DMS153 (cell line): Measurements from ENCODE around the gene ANXA6.
"Not testable (repeated sequence)": the region's sequence is repeated elsewhere in the genome, so short reads cannot be mapped to it uniquely, and the experiment has no call there.

Experiments
- DNase-seq: peaks from one replicate; lab custom pipeline; 2025; lab: John Stamatoyannopoulos, UW

ANXA6 gene

GRCh38 chr5:151157426-151158286, at the start of gene ANXA6:
ANXA6 (minus strand) TSS chr5:151157779; CDS start chr5:151147901, 9,878 bp downstream.
- DNase-seq: no peak

DNA sequence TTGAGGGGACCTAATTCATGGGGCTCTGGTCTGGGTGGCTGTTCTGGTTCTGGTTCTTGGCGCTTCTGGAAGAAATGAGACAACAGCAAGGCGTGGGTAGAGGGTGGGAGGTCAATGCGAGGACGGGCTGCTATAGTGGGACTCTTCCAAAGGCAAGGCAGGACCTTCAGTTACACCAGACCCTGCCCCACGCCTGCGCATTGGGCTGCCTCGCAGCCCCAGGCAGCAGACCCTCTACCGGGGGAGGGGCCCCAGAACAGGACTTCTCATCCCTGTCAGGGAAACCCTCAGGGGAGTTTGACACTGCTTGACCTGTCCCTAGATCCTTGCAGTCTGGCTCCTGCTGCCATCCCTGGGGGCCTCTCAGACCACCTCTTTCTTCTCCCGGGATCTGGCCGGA, 47.8 kb upstream of the ANXA6 start:
- DNase-seq: no peak

DNA sequence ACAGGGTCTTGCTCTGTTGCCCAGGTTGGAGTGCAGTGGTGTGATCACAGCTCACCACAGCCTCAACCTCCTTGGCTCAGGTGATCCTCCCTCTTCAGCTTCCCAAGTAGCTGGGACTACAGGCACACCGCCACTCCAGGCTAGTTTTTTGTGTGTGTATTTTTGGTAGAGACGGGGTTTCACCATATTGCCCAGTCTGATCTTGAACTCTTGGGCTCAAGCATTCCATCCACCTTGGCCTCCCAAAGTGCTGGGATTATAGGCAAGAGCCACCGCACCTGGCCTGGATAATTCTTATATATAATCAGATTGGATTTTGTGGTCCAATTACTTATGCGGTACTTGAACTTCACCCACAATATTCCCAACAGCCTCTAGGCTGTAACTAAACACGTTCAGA, 46.5 kb upstream of the ANXA6 start:
- DNase-seq: no peak

DNA sequence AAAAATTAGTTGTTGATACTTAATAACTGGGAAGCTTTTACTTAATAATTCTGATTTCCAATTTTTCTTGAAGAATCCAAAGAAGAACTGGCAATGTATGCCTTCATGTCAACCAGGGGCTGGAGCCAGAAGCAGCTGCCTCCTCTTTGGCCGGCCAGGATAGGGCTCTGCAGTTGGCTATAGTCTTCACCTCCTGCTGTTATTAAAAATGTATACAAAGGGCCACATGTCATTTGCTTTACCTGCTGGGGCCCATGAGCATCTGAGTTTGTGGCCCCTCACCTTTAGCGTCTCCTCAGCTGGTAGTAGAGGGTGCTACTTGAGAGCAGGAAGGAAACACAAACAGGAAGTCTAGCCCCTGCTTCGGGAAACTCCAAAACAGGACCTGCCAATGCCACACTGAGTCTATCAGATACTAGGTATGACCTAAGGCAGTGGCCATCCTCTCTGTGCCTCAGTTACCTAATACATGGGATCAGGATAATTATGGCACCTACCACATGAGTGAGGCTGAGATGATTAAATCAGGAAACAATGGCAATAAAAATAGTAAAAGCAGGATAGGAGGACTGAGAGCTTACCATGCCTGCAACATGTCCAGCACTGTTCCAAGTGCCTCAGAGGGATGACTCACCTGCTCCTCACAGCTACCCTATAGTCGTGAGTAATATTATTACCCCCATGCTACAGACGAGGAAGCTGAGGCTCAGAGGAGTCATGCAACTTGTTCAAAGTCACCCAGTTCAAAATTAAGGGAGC, 45.0 kb upstream of the ANXA6 start:
- no peak for DNase-seq

DNA sequence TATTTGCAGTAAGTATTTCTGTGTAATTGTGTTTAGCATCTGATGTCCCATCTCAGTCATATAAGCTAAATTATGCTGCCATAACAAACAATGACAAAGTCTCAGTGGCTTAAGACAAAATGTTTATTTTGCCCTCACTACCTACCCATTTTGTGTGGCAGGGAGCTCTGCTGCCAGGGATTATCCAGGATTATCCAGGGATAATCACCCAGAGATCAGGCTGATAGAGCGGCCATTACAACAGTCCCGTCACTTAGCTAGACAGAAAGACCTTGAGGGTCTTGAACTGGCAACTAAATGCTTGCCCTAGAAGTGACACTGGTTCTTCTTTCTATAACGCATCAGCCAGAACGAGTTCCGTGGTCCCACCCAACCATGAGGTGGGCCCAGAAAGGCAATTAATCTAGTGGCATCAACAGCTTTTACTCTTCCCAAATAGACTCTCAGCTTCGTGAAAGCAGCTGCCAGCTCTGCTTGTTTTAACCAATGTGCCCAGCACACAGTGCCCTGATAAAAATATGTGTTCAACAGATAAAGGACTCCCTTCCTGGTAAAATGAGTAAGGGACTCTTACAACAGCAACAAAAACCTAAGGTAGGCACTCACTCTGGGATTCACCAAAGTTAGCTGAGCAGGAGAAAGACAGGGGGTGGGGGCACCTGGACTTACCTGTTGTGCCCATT, 43.5 kb upstream of the ANXA6 start:
- DNase-seq: no peak

DNA sequence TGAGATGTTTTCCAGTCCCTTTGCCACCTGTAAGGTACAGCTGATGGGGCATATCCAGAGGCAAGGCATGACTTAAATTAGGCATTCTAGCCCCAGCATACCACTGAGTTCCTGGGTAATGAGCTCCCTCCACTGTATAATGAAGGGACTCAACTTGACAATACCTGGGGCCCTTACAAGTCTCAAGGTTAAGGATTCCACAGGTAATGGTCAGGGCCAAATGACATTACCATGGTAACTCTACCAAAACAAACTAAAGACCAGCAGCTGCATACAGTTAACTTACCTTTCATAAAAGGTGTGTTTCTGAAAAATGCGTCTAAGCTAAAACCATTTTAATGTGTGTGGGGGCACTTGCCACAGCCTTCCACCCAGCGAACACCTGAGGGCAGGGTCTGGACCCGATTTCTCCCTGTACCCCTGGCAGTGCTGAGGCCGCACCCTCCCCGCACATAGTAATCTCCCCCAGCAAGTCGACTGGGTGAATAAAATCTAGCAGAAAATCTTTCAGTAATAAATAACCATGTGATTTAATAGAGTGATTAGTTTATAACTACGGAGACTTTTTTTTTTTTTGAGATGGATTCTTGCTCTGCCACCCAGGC, 42.1 kb upstream of the ANXA6 start:
- no peak for DNase-seq

GRCh38 chr5:151198861-151199260, 41.3 kb upstream of the ANXA6 start:
- no peak for DNase-seq

DNA sequence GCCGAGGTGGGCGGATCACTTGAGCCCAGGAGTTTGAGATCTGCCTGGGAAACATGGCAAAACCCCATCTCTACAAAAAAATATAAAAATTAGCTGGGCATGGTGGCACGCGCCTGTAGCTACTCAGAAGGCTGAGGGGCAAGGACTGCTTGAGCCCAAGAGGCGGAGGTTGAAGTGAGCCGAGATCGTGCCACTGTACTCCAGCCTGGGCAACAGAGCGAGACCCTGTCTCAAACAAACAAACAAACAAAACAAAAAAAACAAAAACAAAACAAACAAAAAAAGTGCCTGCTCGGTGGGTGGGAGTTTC, 39.7 kb upstream of the ANXA6 start:
- not testable (repeated sequence) for DNase-seq

GRCh38 chr5:151196556-151197290, 39.1 kb upstream of the ANXA6 start:
- no peak for DNase-seq

DNA sequence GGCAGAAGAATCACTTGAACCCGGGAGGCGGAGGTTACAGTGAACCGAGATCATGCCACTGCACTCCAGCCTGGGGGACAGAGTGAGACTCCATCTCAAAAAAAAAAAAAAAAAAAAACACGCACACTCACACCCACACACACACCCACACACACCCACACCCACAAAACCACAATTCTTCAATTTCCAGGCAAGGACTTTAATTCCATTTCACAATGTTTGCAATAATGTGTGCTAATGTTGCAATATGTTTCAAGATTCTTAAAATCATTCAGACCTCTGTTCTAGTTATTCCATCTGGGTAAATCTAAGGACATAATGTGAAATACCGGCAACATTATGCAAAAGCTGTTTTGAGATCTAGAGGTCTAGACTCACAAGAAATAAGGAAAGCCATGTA, 38.0 kb upstream of the ANXA6 start:
- no peak for DNase-seq

DNA sequence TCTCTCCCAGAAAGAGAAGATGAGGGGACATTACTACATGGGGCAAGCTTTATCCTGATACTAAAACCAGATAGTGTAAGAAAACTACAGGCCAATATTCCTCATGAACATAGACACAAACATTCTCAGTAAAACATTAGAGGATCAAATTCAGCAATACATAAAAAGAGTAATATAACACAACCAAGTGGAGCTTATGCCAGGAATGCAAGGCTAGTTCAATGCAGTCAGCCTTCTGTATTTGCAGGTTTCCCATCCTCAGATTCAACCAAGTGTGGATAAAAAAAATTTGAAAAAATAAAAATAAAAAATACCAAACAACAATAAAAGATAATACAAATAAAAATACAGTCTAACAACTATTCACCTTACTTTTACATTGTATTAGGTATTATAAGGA, 35.0 kb upstream of the ANXA6 start:
- DNase-seq: no peak

DNA sequence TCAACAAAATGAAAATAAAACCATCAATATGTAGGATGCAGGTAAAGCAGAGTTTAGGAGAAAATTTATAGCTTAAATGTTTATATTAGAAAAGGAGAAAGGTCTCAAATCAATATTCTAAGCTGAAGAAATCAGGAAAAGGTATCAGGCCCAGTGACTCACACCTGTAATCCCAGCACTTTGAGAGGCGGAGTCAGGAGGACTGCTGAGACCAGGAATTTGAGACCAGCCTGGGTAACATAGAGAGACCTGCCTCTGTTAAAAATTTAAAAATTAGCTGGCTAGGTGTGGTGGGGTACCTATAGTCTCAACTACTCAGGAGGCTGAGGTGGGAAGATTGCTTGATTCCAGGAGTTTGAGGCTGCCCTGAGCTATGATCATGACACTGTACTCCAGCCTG, 34.1 kb upstream of the ANXA6 start:
- no peak for DNase-seq

- DNase-seq: no peak
These were observed 31.6 kb upstream of the ANXA6 start for GRCh38 chr5:151189151-151189550.

DNA sequence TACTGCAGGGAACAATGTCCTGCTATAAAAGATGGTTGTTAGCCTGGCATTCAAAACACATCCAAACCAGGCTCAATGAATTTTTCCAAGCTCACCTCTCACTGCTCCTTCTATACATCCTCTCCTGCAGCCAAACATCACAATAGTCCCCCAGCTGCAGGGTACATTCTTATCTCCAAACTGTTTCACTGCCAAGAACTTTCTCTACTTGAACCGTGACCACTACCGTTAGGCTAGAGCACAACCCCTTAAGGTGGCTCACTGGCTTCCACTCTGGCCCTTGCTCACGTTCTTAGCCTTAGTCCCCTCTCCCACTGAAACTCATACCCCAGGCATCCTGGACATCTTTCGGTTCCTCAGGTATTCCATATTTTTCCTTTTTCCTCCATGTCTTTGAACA, 29.0 kb upstream of the ANXA6 start:
- DNase-seq: no peak

- DNase-seq: no peak
These were observed 28.5 kb upstream of the ANXA6 start for GRCh38 chr5:151186052-151186451.

- DNase-seq: no peak
These were observed 26.9 kb upstream of the ANXA6 start for GRCh38 chr5:151184316-151185042.

- peak; percentile 3 for DNase-seq
These were observed 26.1 kb upstream of the ANXA6 start for GRCh38 chr5:151183456-151184245.

- no peak for DNase-seq
These were observed 25.4 kb upstream of the ANXA6 start for GRCh38 chr5:151182976-151183375.

DNA sequence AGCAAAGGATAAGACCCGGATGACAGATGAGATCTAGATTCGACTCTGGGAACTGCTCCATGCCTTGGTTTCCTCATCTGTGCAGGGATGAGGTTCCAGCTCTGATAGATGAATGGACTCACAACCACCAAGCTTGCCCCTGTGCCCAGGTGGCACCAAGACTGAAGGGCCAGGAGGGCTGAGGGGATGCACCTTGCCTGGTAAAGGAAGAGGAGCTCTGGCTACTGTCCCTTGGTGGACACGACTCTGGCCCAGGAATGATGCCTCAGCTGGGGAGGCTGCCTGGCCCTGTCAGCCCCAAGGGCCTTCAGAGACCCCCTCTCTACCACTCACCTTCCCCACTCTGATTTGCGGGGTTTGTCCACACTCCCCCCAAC, 24.9 kb upstream of the ANXA6 start:
- DNase-seq: no peak

- DNase-seq: no peak
These were observed 24.4 kb upstream of the ANXA6 start for GRCh38 chr5:151181818-151182523.
